ENCODE measurements around the gene AMER3. TPM values are rescaled to one million over a fixed set of nuclear protein-coding genes. Genes with fewer than 3 reads are reported as not detected.

AMER3 gene
- total RNA-seq, 1 experiment from 2014 or later = not detected

DNA sequence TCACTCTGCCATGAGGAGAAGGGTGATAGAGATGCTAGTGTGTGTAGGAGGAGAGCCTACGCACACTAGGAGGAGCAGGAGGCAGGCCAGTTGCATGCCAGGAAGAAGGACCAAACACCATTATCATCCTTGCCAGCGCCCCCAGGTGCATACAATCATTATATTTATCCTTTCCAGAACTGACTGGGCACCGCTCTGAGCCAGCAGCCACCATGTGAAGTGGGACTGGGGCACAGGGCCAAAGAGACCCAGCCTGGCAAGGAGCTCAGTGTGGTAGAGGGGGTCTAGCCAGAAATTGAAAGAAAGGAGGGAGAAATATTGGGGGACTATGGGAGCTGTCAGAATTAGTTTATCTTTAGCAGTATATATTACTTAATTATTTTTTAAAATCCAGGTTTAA is 34.8 kb upstream of the AMER3 start:
- ChIA-PET CTCF (no interaction called here), POLR2A (no interaction called here)
- Histone ChIP-seq H3K4me3 (ENCODE audit: low read depth in 2 of 2, low read length in 2 of 2) (no peak overlapping the region), H3K27me3 (ENCODE audit: control insufficient read depth, insufficient read depth, low read length) (no peaks in the 10 kb centered on the region), H3K27ac (ENCODE audit: low read length) (no peak overlapping the region), H3K9me3 (ENCODE audit: control insufficient read depth, insufficient read depth, low read depth, low read length) (no peaks in the 10 kb centered on the region), H3K36me3 (ENCODE audit: control insufficient read depth, insufficient read depth, low read length) (no peaks in the 10 kb centered on the region), H3K4me1 (ENCODE audit: control insufficient read depth, insufficient read depth, low read length) (no peaks in the 10 kb centered on the region)
- intact Hi-C loops (cut with micrococcal nuclease; ENCODE audit: unreplicated experiment) (no loop called here), in situ Hi-C loops (cut with HindIII; ENCODE audit: low pct_unique_long_range_greater_than_20kb, low sequenced_read_pairs) (no loop called here)
- ATAC-seq (no peak), DNase-seq (ENCODE audit: low read depth, low spot score) (no peak)
- TF ChIP-seq TCF7L2 (IDR thresholded peaks at IDR 0.05; ENCODE audit: low read depth, low read length) (no peak), SIN3A (IDR thresholded peaks at IDR 0.05; ENCODE audit: borderline replicate concordance, insufficient read depth, low read depth, low read length) (no peak), REST (IDR thresholded peaks at IDR 0.05; ENCODE audit: insufficient read depth in 1 of 2, low read depth in 2 of 2, low read length in 1 of 2) (no peak), POLR2AphosphoS5 (IDR thresholded peaks at IDR 0.05; ENCODE audit: low read depth, low read length) (no peak), CTCF (IDR thresholded peaks at IDR 0.05) (no peak)
- BruUV-seq (replicated peaks) = no TSS peak

GRCh38 chr2:130724455-130724854 is 30.9 kb upstream of the AMER3 start:
- Histone ChIP-seq H3K9me3 (ENCODE audit: control insufficient read depth, insufficient read depth, low read depth, low read length) (no peaks in the 10 kb centered on the region), H3K36me3 (ENCODE audit: control insufficient read depth, insufficient read depth, low read length) (no peaks in the 10 kb centered on the region), H3K4me1 (ENCODE audit: control insufficient read depth, insufficient read depth, low read length) (peaks cover 8% of the 10 kb centered on the region), H3K4me3 (ENCODE audit: low read depth in 2 of 2, low read length in 2 of 2) (no peak overlapping the region), H3K27ac (ENCODE audit: low read length) (no peak overlapping the region), H3K27me3 (ENCODE audit: control insufficient read depth, insufficient read depth, low read length) (no peaks in the 10 kb centered on the region)
- POLR2A ChIA-PET = no interaction called here
- DNase-seq (ENCODE audit: low read depth, low spot score) = no peak
- intact Hi-C loops (cut with micrococcal nuclease; ENCODE audit: unreplicated experiment) = no loop called here
- TF ChIP-seq REST (IDR thresholded peaks at IDR 0.05; ENCODE audit: insufficient read depth in 1 of 2, low read depth in 2 of 2, low read length in 1 of 2) = no peak
- TF ChIP-seq TCF7L2 (IDR thresholded peaks at IDR 0.05; ENCODE audit: low read depth, low read length) = no peak
- no peak for TF ChIP-seq SIN3A (IDR thresholded peaks at IDR 0.05; ENCODE audit: borderline replicate concordance, insufficient read depth, low read depth, low read length)
- no peak for TF ChIP-seq CTCF (IDR thresholded peaks at IDR 0.05)
- no peak for TF ChIP-seq POLR2AphosphoS5 (IDR thresholded peaks at IDR 0.05; ENCODE audit: low read depth, low read length)
- CTCF ChIA-PET = no interaction called here
- ATAC-seq = no peak
- BruUV-seq (replicated peaks) = no TSS peak
- in situ Hi-C loops (cut with HindIII; ENCODE audit: low pct_unique_long_range_greater_than_20kb, low sequenced_read_pairs) = no loop called here

Measured in Panc1 (cell line).